Fibroblast of lung (primary cell): Measurements from ENCODE around the gene ZNF827. TPM values are rescaled to one million over a fixed set of nuclear protein-coding genes. Genes with fewer than 3 reads are reported as not detected.

Source experiments
- DNase-seq, 2 donors: peaks; one replicate each; pipeline versions ENCODE4 v3.0.0 to v3.0.0-alpha.2; 2010; ENCODE audit warnings: low read depth in 2 of 2
- H2AFZ ChIP-seq: 2 replicates; pipeline ENCODE4 v1.5.1; 2012; ENCODE audit warnings: low read length, control low read depth, inconsistent platforms
- H3K27ac ChIP-seq: 2 replicates; pipeline ENCODE4 v1.5.1; 2011; ENCODE audit warnings: low read length, control low read depth; ENCODE audit not compliant: insufficient read depth
- H3K27me3 ChIP-seq: 2 replicates; pipeline ENCODE4 v1.5.1; 2011; ENCODE audit warnings: mild to moderate bottlenecking, low read length; ENCODE audit not compliant: control insufficient read depth, insufficient read depth
- H3K36me3 ChIP-seq: 2 replicates; pipeline ENCODE4 v1.5.1; 2011; ENCODE audit warnings: low read length; ENCODE audit not compliant: control insufficient read depth, insufficient read depth
- H3K4me1 ChIP-seq: 2 replicates; pipeline ENCODE4 v1.5.1; 2011; ENCODE audit warnings: low read length; ENCODE audit not compliant: control insufficient read depth, insufficient read depth; ENCODE audit errors: extremely low read depth
- H3K4me2 ChIP-seq: 2 replicates; pipeline ENCODE4 v1.5.1; 2011; ENCODE audit warnings: low read length, control low read depth; ENCODE audit not compliant: insufficient read depth; ENCODE audit errors: extremely low read depth
- H3K4me3 ChIP-seq, 4 experiments: fragments of 200-600 bp in 1 of 4; sonication (generic) in 1 of 4; replicated peaks in 1 of 4; 2 replicates each; pipeline ENCODE4 v1.5.1; 2011 to 2016; ENCODE audit warnings: low read length in 4 of 4, low read depth in 3 of 4, mild to moderate bottlenecking in 3 of 4, control low read depth in 2 of 4, inconsistent platforms in 1 of 4, mixed read lengths in 1 of 4; ENCODE audit not compliant: insufficient read depth in 1 of 4; ENCODE audit errors: control extremely low read depth in 1 of 4
- H3K79me2 ChIP-seq: 2 replicates; pipeline ENCODE4 v1.5.1; 2012; ENCODE audit warnings: mild to moderate bottlenecking, low read length, inconsistent platforms; ENCODE audit not compliant: control insufficient read depth, insufficient read depth
- H3K9ac ChIP-seq: 2 replicates; pipeline ENCODE4 v1.5.1; 2011; ENCODE audit warnings: mild to moderate bottlenecking, low read length, control low read depth; ENCODE audit not compliant: insufficient read depth
- H3K9me3 ChIP-seq: 2 replicates; pipeline ENCODE4 v1.5.1; 2012; ENCODE audit warnings: low read depth, low read length; ENCODE audit not compliant: control insufficient read depth, insufficient read depth
- H4K20me1 ChIP-seq: 2 replicates; pipeline ENCODE4 v1.5.1; 2011; ENCODE audit warnings: low read length; ENCODE audit not compliant: control insufficient read depth, insufficient read depth; ENCODE audit errors: extremely low read depth
- CTCF ChIP-seq, 2 donors: IDR thresholded peaks in 1 of 2; conservative IDR thresholded peaks in 1 of 2; 1 replicate in 1 of 2; 2 replicates in 1 of 2; pipeline ENCODE4 v1.5.1; 2011 to 2012; ENCODE audit warnings: low read length in 2 of 2, control low read depth in 1 of 2, inconsistent platforms in 1 of 2, low read depth in 1 of 2, mild to moderate bottlenecking in 1 of 2
- EZH2 ChIP-seq: IDR thresholded peaks from 2 replicates; pipeline ENCODE4 v1.5.1; 2012; ENCODE audit warnings: low read length, control low read depth, mild to moderate bottlenecking; ENCODE audit errors: missing control alignments
- polyA plus RNA-seq, 2 donors: library from polyadenylated mRNA; depleted of rRNA in 1 of 2; stranded (reverse) in 1 of 2; unstranded in 1 of 2; fragments of >200 nt; gene quantifications; 2 replicates each; pipeline ENCODE4 v1.2.1, GENCODE V29; 2011 to 2012; ENCODE audit warnings: missing spikeins in 1 of 2
- total RNA-seq: library from RNA; depleted of rRNA; stranded (reverse); fragments of >200 nt; gene quantifications from 2 replicates; pipeline ENCODE4 v1.2.1, GENCODE V29; 2014

Gene ZNF827
- total and polyA plus RNA-seq, 2 donors (not counting 1 experiment from before 2014, with no cell fraction given) = 5.8 to 7.1 TPM

GRCh38 chr4:145888393-145888792 is 50.2 kb downstream of the ZNF827 start:
- no peaks in the 10 kb centered on the region for H4K20me1 ChIP-seq
- no peak for TF ChIP-seq EZH2
- TF ChIP-seq CTCF (conservative IDR thresholded peaks at IDR 0.05 in 1 of 2, IDR thresholded peaks at IDR 0.05 in 1 of 2; ENCODE audit: low read depth in 1 of 2, low read length in 2 of 2) = peak; percentile 12 to 20

DNA sequence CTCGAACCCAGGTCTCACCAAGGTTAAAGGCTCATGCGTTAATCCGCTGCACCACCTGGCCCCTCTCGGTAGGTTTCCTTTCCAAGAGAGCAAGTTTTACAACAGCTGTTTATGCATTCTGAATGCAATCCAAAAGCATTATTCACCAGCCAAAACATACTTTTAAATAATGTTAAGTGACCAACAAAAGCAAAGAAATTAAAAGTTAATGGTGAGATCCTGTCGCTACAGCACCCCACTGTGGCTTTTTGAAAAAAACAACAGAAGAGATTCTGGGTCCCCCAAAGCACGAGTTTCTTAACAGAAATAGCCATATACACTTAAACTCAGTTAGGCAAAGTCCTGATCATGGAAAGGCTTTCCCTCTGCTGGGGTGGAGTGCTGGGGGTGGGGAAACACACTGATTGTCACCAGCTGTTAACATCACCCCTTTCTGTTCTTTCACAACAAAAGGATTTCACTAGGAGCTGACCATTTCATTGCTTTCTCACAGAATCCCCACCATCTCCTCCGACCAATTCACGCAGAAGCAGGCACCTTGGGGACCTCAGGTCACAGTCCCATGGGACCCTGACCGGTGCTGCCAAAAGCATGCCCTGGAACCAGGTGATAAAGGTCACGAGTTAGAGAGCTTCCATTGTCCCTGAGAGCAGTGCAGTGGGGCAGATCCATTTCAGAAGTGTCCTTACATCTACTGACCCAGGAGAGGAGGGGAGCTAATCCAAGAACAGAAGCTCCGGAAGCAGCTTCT is 51.2 kb downstream of the ZNF827 start:
- no peak overlapping the region for H3K4me3 ChIP-seq
- no peak overlapping the region for H3K27ac ChIP-seq
- no peaks in the 10 kb centered on the region for H3K79me2 ChIP-seq
- no peak overlapping the region for H2AFZ ChIP-seq
- no peaks in the 10 kb centered on the region for H3K36me3 ChIP-seq
- H3K9me3 ChIP-seq = no peaks in the 10 kb centered on the region
- no peak overlapping the region for H3K4me2 ChIP-seq
- peak; percentile 77 to 81 for DNase-seq
- TF ChIP-seq EZH2 (no peak), CTCF (conservative IDR thresholded peaks at IDR 0.05 in 1 of 2, IDR thresholded peaks at IDR 0.05 in 1 of 2; ENCODE audit: low read depth in 1 of 2, low read length in 2 of 2) (peak in 1 of 2 donors; percentile 17)
- no peaks in the 10 kb centered on the region for H3K27me3 ChIP-seq
- peaks cover 2% of the 10 kb centered on the region for H3K4me1 ChIP-seq
- H4K20me1 ChIP-seq = no peaks in the 10 kb centered on the region
- H3K9ac ChIP-seq = no peak overlapping the region

More at GRCh38 chr4:145888393-145888792, 50.2 kb downstream of the ZNF827 start:
- H3K4me2 ChIP-seq = no peak overlapping the region
- DNase-seq = no peak
- H3K27me3 ChIP-seq = no peaks in the 10 kb centered on the region
- peaks cover 2% of the 10 kb centered on the region for H3K4me1 ChIP-seq
- H3K4me3 ChIP-seq = no peak overlapping the region
- H3K27ac ChIP-seq = no peak overlapping the region
- H3K36me3 ChIP-seq = no peaks in the 10 kb centered on the region
- H2AFZ ChIP-seq = no peak overlapping the region
- no peaks in the 10 kb centered on the region for H3K9me3 ChIP-seq
- no peaks in the 10 kb centered on the region for H3K79me2 ChIP-seq
- H3K9ac ChIP-seq = no peak overlapping the region

- no peak overlapping the region for H3K9ac ChIP-seq
- H2AFZ ChIP-seq = no peak overlapping the region
- H3K4me3 ChIP-seq = no peak overlapping the region
- no peak for TF ChIP-seq CTCF (conservative IDR thresholded peaks at IDR 0.05 in 1 of 2, IDR thresholded peaks at IDR 0.05 in 1 of 2; ENCODE audit: low read depth in 1 of 2, low read length in 2 of 2)
- no peak for DNase-seq
- H3K9me3 ChIP-seq = no peaks in the 10 kb centered on the region
- no peaks in the 10 kb centered on the region for H3K36me3 ChIP-seq
- no peak overlapping the region for H3K27ac ChIP-seq
- H3K79me2 ChIP-seq = no peaks in the 10 kb centered on the region
- H3K4me2 ChIP-seq = no peak overlapping the region
- H3K4me1 ChIP-seq = peaks cover 2% of the 10 kb centered on the region
- H4K20me1 ChIP-seq = no peaks in the 10 kb centered on the region
- no peaks in the 10 kb centered on the region for H3K27me3 ChIP-seq
These were observed 51.8 kb downstream of the ZNF827 start for GRCh38 chr4:145886871-145887240.
